HepG2 (cell line): Measurements from ENCODE around the gene SPACA4. TPM values are rescaled to one million over a fixed set of nuclear protein-coding genes. Genes with fewer than 3 reads are reported as not detected.

Source experiments
- ATAC-seq: fragments of 200-7000 bp; cut with Tn5 transposase; 3 replicates; pipeline ENCODE4 v1.9.1; 2020; ENCODE audit warnings: mild to moderate bottlenecking, moderate library complexity
- BruUV-seq: library from RNA; stranded (reverse); fragments of 400-500 nt; replicated peaks from 2 replicates; lab custom pipeline; 2021; lab: Mats Ljungman, UMichigan
- CTCF ChIA-PET: fragments of 300-600 bp; formaldehyde crosslinking; extraction: SDS; loops from one replicate; lab custom pipeline; 2021; ENCODE audit warnings: low total read pairs, inconsistent platforms, low intra/inter-chr PET ratio; lab: Yijun Ruan, JAX
- POLR2A ChIA-PET: fragments of 350-600 bp; sonication (Branson Sonifier 250); formaldehyde crosslinking; loops from one replicate; lab custom pipeline; 2020; ENCODE audit warnings: antibody characterized with exemption, inconsistent platforms; lab: Yijun Ruan, JAX
- DNase-seq: peaks from one replicate; pipeline ENCODE4 v3.0.0-alpha.2; 2015; ENCODE audit warnings: low spot score
- FAIRE-seq: peaks from 3 replicates; lab custom pipeline; 2011; peaks lifted over from hg19 to GRCh38; lab: Jason Lieb, UNC
- H2AFZ ChIP-seq: one replicate; pipeline ENCODE4 v1.6.1; 2011; ENCODE audit warnings: low read length, inconsistent platforms
- H3K27ac ChIP-seq: fragments of 300-600 bp; 3 replicates; pipeline ENCODE4 v1.8.0; 2011; ENCODE audit warnings: mixed run types, mild to moderate bottlenecking, mixed read lengths, low read length, inconsistent platforms; ENCODE audit not compliant: insufficient read depth; ENCODE audit errors: extremely low read length
- H3K27me3 ChIP-seq, 2 experiments: fragments of 200-600 bp in 1 of 2; 2 replicates in 1 of 2; 3 replicates in 1 of 2; pipeline versions ENCODE4 v1.6.0 to v1.8.0; 2011; ENCODE audit warnings: low read length in 2 of 2, mild to moderate bottlenecking in 2 of 2, moderate library complexity in 2 of 2, inconsistent platforms in 1 of 2; ENCODE audit not compliant: insufficient read depth in 2 of 2, control insufficient read depth in 1 of 2
- H3K36me3 ChIP-seq, 2 experiments: fragments of 200-600 bp in 1 of 2; replicated peaks in 1 of 2; 2 replicates in 1 of 2; 3 replicates in 1 of 2; pipeline versions ENCODE4 v1.5.1 to v1.8.0; 2011; ENCODE audit warnings: low read length in 2 of 2, inconsistent platforms in 1 of 2; ENCODE audit not compliant: insufficient read depth in 2 of 2, control insufficient read depth in 1 of 2
- H3K4me1 ChIP-seq: 2 replicates; pipeline ENCODE4 v1.5.1; 2012; ENCODE audit warnings: low read length, inconsistent platforms; ENCODE audit not compliant: insufficient read depth
- H3K4me2 ChIP-seq: 2 replicates; pipeline ENCODE4 v1.6.0; 2011; ENCODE audit warnings: low read depth, low read length, inconsistent platforms
- H3K4me3 ChIP-seq, 3 experiments: fragments of 200-600 bp in 1 of 3; sonication (generic), shearing (Covaris generic) in 1 of 3; replicated peaks in 1 of 3; 2 replicates each; pipeline ENCODE4 v1.5.1; 2011 to 2016; ENCODE audit warnings: low read length in 3 of 3, inconsistent platforms in 2 of 3, low read depth in 2 of 3, mild to moderate bottlenecking in 2 of 3, control low read depth in 1 of 3, mixed read lengths in 1 of 3; ENCODE audit not compliant: insufficient read depth in 1 of 3
- H3K79me2 ChIP-seq: one replicate; pipeline ENCODE4 v1.6.1; 2011; ENCODE audit warnings: low read length, inconsistent platforms; ENCODE audit not compliant: insufficient read depth
- H3K9ac ChIP-seq: 2 replicates; pipeline ENCODE4 v1.6.0; 2011; ENCODE audit warnings: mild to moderate bottlenecking, low read depth, low read length, inconsistent platforms; ENCODE audit not compliant: insufficient read depth
- H3K9me3 ChIP-seq: 2 replicates; pipeline ENCODE4 v1.5.1; 2012; ENCODE audit warnings: mild to moderate bottlenecking, low read length
- H4K20me1 ChIP-seq: 2 replicates; pipeline ENCODE4 v1.6.0; 2011; ENCODE audit warnings: inconsistent platforms, mild to moderate bottlenecking, low read length, moderate library complexity; ENCODE audit not compliant: insufficient read depth
- AGO2 ChIP-seq: fragments of 200-400 bp; formaldehyde crosslinking; optimal IDR thresholded peaks from 2 replicates; pipeline ENCODE3; 2017; ENCODE audit warnings: mild to moderate bottlenecking, low read depth, low read length, moderate library complexity
- ARID2 ChIP-seq: sonication (generic); formaldehyde crosslinking; IDR thresholded peaks from 2 replicates; pipeline ENCODE4 v1.8.1; 2022; ENCODE audit warnings: mild to moderate bottlenecking, missing genetic modification reagents, borderline replicate concordance
- ATAD3A ChIP-seq: sonication (generic); formaldehyde crosslinking; IDR thresholded peaks from 2 replicates; pipeline ENCODE4 v1.4.0; 2020; ENCODE audit warnings: missing genetic modification reagents
- CBFB ChIP-seq: sonication (generic); formaldehyde crosslinking; IDR thresholded peaks from 2 replicates; pipeline ENCODE4 v1.4.0; 2020; ENCODE audit warnings: missing genetic modification reagents
- GATAD2A ChIP-seq: IDR thresholded peaks from 2 replicates; pipeline ENCODE4 v1.6.1; 2016
- GFI1 ChIP-seq: sonication (generic); formaldehyde crosslinking; IDR thresholded peaks from 2 replicates; pipeline ENCODE4 v1.5.0; 2020; ENCODE audit warnings: missing genetic modification reagents, mild to moderate bottlenecking, borderline replicate concordance
- WGBS: methylation state at CpG from one replicate; pipeline ENCODE4 v1.1.6; 2017; ENCODE audit warnings: low lambda C conversion rate; 5-methylcytosine and 5-hydroxymethylcytosine counted together
- in situ Hi-C: cut with HindIII; loops from 2 replicates; pipeline ENCODE4 v1.10.0; 2017; ENCODE audit warnings: low pct_unique_long_range_greater_than_20kb; ENCODE audit not compliant: extremely low pct_ligation_motif_present
- intact Hi-C: fragments of 100-400 bp; cut with micrococcal nuclease; formaldehyde crosslinking; loops from one replicate; pipeline ENCODE4 v1.10.0; 2022; ENCODE audit not compliant: unreplicated experiment
- polyA plus RNA-seq, 8 experiments: library from polyadenylated mRNA; depleted of rRNA in 3 of 8; stranded (reverse) in 7 of 8; unstranded in 1 of 8; fragments of >200 nt; fragmentation: Illumina TruSeq in 4 of 8; extraction: Trizol in 4 of 8; gene quantifications; 2 replicates each; pipeline versions ENCODE4 v1.2.1 to v1.2.3, GENCODE V29; 2011 to 2016; ENCODE audit warnings: low read depth in 4 of 8, missing spikeins in 1 of 8, mixed read lengths in 1 of 8; ENCODE audit not compliant: insufficient read depth in 1 of 8
- total RNA-seq, 5 experiments: library from RNA; depleted of rRNA; stranded (reverse); fragments of >200 nt; fragmentation: Illumina TruSeq; extraction: Trizol; gene quantifications; 2 replicates each; pipeline ENCODE4 v1.2.3, GENCODE V29; 2016; ENCODE audit warnings: low read depth in 1 of 5
- TF ChIP-seq, protein P1 (sequence below): sonication (generic); formaldehyde crosslinking; IDR thresholded peaks from 2 replicates; pipeline ENCODE4 v1.4.0; 2020; ENCODE audit warnings: mild to moderate bottlenecking, missing genetic modification reagents
- TF ChIP-seq, protein P2 (sequence below): sonication (generic); formaldehyde crosslinking; IDR thresholded peaks from 2 replicates; pipeline ENCODE4 v1.9.0; 2022; ENCODE audit warnings: missing genetic modification reagents, mild to moderate bottlenecking, borderline replicate concordance
- TF ChIP-seq, protein P3 (sequence below): sonication (generic); formaldehyde crosslinking; IDR thresholded peaks from 2 replicates; pipeline ENCODE4 v1.8.0; 2022; ENCODE audit warnings: mild to moderate bottlenecking, missing genetic modification reagents, borderline replicate concordance

The SPACA4 gene
- total and polyA plus RNA-seq, 2 of the 13 experiments (the other 11 are each of a cell fraction or from before 2014, with no cell fraction given): not detected

DNA sequence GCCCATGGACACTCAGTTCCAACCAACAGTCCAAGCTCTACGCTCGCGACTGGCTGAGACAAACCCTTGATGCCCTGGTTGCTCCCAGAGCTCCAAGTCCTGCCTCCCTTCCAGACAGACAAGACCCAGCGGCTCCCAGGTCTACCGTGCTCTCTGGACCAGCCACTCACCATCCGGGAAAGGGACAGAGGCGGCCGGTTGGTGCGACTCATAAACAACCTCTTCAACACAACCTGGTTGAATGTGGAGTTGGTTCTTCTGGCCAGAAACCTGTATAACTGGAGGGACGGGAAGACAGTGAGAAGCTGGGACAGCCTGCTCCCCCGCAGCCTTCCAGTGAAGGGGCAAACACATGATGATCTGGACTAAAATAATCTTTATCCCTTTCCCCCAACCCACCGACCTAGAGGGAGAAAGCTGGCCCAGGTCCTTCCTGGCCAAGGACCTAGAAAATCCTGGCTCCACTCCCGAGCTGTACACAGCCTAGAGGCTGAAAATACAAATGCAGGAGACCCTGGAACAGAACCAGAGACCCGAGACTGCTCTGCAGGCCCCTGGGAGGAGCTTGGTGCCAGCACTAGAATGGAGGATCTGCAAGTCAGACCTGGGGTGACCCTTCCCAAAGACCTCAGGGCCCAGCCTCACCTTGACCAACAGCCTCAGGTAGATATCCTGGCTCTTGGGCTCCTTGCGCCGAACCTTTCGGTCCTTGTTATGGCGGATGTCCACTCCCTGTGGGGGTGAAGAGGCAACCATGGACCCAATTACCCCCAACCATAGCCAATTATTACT lies 10.8 kb downstream of the SPACA4 start:
- no peak for TF ChIP-seq GATAD2A (CRISPR knock-in tag)
- TF ChIP-seq ARID2 (CRISPR knock-in tag): 0 out of 2 replicates have a peak, but pooled peaks have one; percentile 28
- TF ChIP-seq, protein P1, sequence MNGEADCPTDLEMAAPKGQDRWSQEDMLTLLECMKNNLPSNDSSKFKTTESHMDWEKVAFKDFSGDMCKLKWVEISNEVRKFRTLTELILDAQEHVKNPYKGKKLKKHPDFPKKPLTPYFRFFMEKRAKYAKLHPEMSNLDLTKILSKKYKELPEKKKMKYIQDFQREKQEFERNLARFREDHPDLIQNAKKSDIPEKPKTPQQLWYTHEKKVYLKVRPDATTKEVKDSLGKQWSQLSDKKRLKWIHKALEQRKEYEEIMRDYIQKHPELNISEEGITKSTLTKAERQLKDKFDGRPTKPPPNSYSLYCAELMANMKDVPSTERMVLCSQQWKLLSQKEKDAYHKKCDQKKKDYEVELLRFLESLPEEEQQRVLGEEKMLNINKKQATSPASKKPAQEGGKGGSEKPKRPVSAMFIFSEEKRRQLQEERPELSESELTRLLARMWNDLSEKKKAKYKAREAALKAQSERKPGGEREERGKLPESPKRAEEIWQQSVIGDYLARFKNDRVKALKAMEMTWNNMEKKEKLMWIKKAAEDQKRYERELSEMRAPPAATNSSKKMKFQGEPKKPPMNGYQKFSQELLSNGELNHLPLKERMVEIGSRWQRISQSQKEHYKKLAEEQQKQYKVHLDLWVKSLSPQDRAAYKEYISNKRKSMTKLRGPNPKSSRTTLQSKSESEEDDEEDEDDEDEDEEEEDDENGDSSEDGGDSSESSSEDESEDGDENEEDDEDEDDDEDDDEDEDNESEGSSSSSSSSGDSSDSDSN (CRISPR knock-in tag): peak; percentile 27; the same call in 1 of the 2 replicates
- TF ChIP-seq CBFB: no peak
- TF ChIP-seq ATAD3A (CRISPR knock-in tag): no peak
- no peak for TF ChIP-seq GFI1 (CRISPR knock-in tag)
- TF ChIP-seq, protein P2, sequence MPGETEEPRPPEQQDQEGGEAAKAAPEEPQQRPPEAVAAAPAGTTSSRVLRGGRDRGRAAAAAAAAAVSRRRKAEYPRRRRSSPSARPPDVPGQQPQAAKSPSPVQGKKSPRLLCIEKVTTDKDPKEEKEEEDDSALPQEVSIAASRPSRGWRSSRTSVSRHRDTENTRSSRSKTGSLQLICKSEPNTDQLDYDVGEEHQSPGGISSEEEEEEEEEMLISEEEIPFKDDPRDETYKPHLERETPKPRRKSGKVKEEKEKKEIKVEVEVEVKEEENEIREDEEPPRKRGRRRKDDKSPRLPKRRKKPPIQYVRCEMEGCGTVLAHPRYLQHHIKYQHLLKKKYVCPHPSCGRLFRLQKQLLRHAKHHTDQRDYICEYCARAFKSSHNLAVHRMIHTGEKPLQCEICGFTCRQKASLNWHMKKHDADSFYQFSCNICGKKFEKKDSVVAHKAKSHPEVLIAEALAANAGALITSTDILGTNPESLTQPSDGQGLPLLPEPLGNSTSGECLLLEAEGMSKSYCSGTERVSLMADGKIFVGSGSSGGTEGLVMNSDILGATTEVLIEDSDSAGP (CRISPR knock-in tag): 0 out of 2 replicates have a peak, but pooled peaks have one; percentile 7
- TF ChIP-seq, protein P3, sequence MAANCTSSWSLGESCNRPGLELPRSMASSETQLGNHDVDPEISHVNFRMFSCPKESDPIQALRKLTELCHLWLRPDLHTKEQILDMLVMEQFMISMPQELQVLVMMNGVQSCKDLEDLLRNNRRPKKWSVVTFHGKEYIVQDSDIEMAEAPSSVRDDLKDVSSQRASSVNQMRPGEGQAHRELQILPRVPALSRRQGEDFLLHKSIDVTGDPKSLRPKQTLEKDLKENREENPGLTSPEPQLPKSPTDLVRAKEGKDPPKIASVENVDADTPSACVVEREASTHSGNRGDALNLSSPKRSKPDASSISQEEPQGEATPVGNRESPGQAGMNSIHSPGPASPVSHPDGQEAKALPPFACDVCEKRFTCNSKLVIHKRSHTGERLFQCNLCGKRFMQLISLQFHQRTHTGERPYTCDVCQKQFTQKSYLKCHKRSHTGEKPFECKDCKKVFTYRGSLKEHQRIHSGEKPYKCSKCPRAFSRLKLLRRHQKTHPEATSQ (CRISPR knock-in tag): 0 out of 2 replicates have a peak, but pooled peaks have one; percentile 19
- peak; percentile 20 for TF ChIP-seq AGO2
- Histone ChIP-seq H3K36me3 (peaks cover 15 to 28% of the 10 kb centered on the region in 2 experiments), H4K20me1 (peaks cover 38% of the 10 kb centered on the region), H3K4me1 (peaks cover 44% of the 10 kb centered on the region), H3K9ac (peak overlapping the region; percentile 96), H3K27ac (peak overlapping the region; percentile 76), H2AFZ (no peak overlapping the region), H3K4me2 (peak overlapping the region; percentile 89), H3K27me3 (no peaks in the 10 kb centered on the region; a peak in 1 of 5 replicates), H3K9me3 (no peaks in the 10 kb centered on the region), H3K79me2 (peaks cover 33% of the 10 kb centered on the region), H3K4me3 (peak overlapping the region; percentile 89 to 99 (median 89))
- WGBS: 77% methylated on average over 16 of the region's 18 CpGs
- ChIA-PET POLR2A (interaction anchor here (1.0 to 1.4 kb wide), 3 partner anchors 9 to 20 kb away, joined by 3 to 5 read pairs (median 3); no protein-coding TSS in a partner anchor), CTCF (no interaction called here)
- intact Hi-C loops: no loop called here
- ATAC-seq: no peak
- no peak for DNase-seq
- no TSS peak for BruUV-seq
- in situ Hi-C loops: no loop called here
- FAIRE-seq: no peak
